GM12878 (cell line): ENCODE data around the gene HERPUD2.

Source experiments
- ASH2L ChIP-seq: fragments of 300-600, 200-600 bp; sonication (generic); IDR thresholded peaks from 2 replicates; pipeline ENCODE4 v1.6.1; 2017; ENCODE audit warnings: low read depth, mild to moderate bottlenecking, borderline replicate concordance
- CTCF ChIP-seq, 3 experiments: IDR thresholded peaks in 2 of 3; conservative IDR thresholded peaks in 1 of 3; 2 replicates each; pipeline ENCODE4 v1.5.1; 2011; ENCODE audit warnings: low read depth in 3 of 3, low read length in 3 of 3, mild to moderate bottlenecking in 3 of 3, control low read depth in 2 of 3, moderate library complexity in 2 of 3, inconsistent platforms in 1 of 3, mixed read lengths in 1 of 3; ENCODE audit not compliant: control insufficient read depth in 2 of 3, insufficient read depth in 1 of 3; ENCODE audit errors: extremely low read depth in 1 of 3
- ETV6 ChIP-seq, 2 experiments: fragments of 450-650 bp in 1 of 2; IDR thresholded peaks in 1 of 2; conservative IDR thresholded peaks in 1 of 2; 2 replicates each; pipeline ENCODE4 v1.6.1; 2014; ENCODE audit warnings: antibody characterized with exemption in 1 of 2, borderline replicate concordance in 1 of 2, low read depth in 1 of 2, mild to moderate bottlenecking in 1 of 2, moderate library complexity in 1 of 2
- EZH2 ChIP-seq: IDR thresholded peaks from 2 replicates; pipeline ENCODE4 v1.6.1; 2012; ENCODE audit warnings: low read depth, mild to moderate bottlenecking, control low read depth, inconsistent platforms, low read length, borderline replicate concordance; ENCODE audit not compliant: control insufficient read depth
- MXI1 ChIP-seq: fragments of 150-350 bp; IDR thresholded peaks from 2 replicates; pipeline ENCODE4 v1.6.1; 2011; ENCODE audit warnings: low read depth, mild to moderate bottlenecking, inconsistent platforms, low read length, improper control_type of control experiment
- PBX3 ChIP-seq: IDR thresholded peaks from 2 replicates; pipeline ENCODE4 v1.6.1; 2011; ENCODE audit warnings: mild to moderate bottlenecking, low read depth, low read length, moderate library complexity; ENCODE audit not compliant: insufficient replicate concordance
- POLR2A ChIP-seq: IDR thresholded peaks from 2 replicates; pipeline ENCODE4 v1.6.1; 2011; ENCODE audit warnings: low read depth, mild to moderate bottlenecking, low read length
- ZNF274 ChIP-seq: IDR thresholded peaks from one replicate; pipeline ENCODE4 v1.8.0; 2011; ENCODE audit not compliant: insufficient read length, insufficient read depth

- TF ChIP-seq PBX3 = no peak
- TF ChIP-seq POLR2A = no peak; the same call in 1 of the 2 replicates
- TF ChIP-seq ASH2L = no peak
- no peak for TF ChIP-seq ETV6 (conservative IDR thresholded peaks at IDR 0.05 in 1 of 2, IDR thresholded peaks at IDR 0.05 in 1 of 2; ENCODE audit: borderline replicate concordance in 1 of 2, low read depth in 1 of 2)
- peak in 1 of 3 experiments; percentile 10; a peak in 1 of 6 replicates for TF ChIP-seq CTCF (IDR thresholded peaks at IDR 0.05 in 2 of 3, conservative IDR thresholded peaks at IDR 0.05 in 1 of 3; ENCODE audit: control insufficient read depth in 2 of 3, extremely low read depth in 1 of 3, insufficient read depth in 1 of 3, low read depth in 3 of 3, low read length in 3 of 3)
- TF ChIP-seq EZH2 = no peak
- TF ChIP-seq MXI1 = no peak
- TF ChIP-seq ZNF274 = no peak
Observed at GRCh38 chr7:35728412-35729060, 33.6 kb upstream of the HERPUD2 start.
